Measurements from ENCODE around the gene PTGES. TPM values are rescaled to one million over a fixed set of nuclear protein-coding genes. Genes with fewer than 3 reads are reported as not detected.
"Not testable (repeated sequence)": the region's sequence is repeated elsewhere in the genome, so short reads cannot be mapped to it uniquely, and the experiment has no call there.

Gene PTGES
- total RNA-seq, 1 donor from 2014 or later = not detected

GRCh38 chr9:129776566-129776937 lies 23.7 kb upstream of the PTGES start:
- Mint-ChIP-seq H3K4me1 (no peaks in the 10 kb centered on the region), H3K27ac (no peak overlapping the region), H3K4me3 (no peak overlapping the region), H3K9me3 (no peaks in the 10 kb centered on the region), H3K36me3 (ENCODE audit: low read depth) (no peaks in the 10 kb centered on the region), H3K27me3 (peaks cover 23% of the 10 kb centered on the region)
- TF ChIP-seq CTCF (IDR thresholded peaks at IDR 0.05) = no peak
- no peak for DNase-seq
- no peak for ATAC-seq (ENCODE audit: low read depth)
- intact Hi-C loops (cut with micrococcal nuclease) = no loop called here
- CTCF ChIA-PET = interaction anchor here (1.4 kb wide), 1 partner anchor 637 kb away, joined by 3 read pairs; no protein-coding TSS in a partner anchor
- POLR2A ChIA-PET = no interaction called here

DNA sequence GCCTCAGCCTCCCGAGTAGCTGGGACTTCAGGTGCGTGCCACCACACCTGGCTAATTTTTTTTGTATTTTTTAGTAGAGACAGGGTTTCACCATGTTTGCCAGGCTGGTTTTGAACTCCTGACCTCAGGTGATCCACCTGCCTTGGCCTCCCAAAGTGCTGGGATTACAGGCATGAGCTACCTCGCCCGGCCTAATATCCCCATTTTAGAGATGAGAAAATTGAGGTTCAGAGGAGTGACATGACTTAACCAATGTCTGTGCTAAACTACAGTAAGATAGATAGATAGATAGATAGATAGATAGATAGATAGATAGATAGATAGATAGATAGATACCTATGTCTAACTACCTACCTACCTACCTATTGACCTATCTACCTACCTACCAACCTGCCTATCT lies 23.3 kb upstream of the PTGES start:
- POLR2A ChIA-PET; ATAC-seq (ENCODE audit: low read depth); H3K9me3 Mint-ChIP-seq; H3K36me3 Mint-ChIP-seq (ENCODE audit: low read depth); H3K4me1 Mint-ChIP-seq; intact Hi-C loops (cut with micrococcal nuclease); H3K27ac Mint-ChIP-seq; DNase-seq; H3K4me3 Mint-ChIP-seq: not testable (repeated sequence)
- CTCF ChIA-PET = interaction anchor here (1.4 kb wide), 1 partner anchor 637 kb away, joined by 3 read pairs; no protein-coding TSS in a partner anchor
- H3K27me3 Mint-ChIP-seq = peaks cover 23% of the 10 kb centered on the region

- no peak for DNase-seq
- no peak overlapping the region for H3K27ac Mint-ChIP-seq
- TF ChIP-seq CTCF (IDR thresholded peaks at IDR 0.05) = no peak
- peaks cover 23% of the 10 kb centered on the region for H3K27me3 Mint-ChIP-seq
- no peaks in the 10 kb centered on the region for H3K4me1 Mint-ChIP-seq
- CTCF ChIA-PET = no interaction called here
- ATAC-seq (ENCODE audit: low read depth) = no peak
- no peaks in the 10 kb centered on the region for H3K36me3 Mint-ChIP-seq (ENCODE audit: low read depth)
- no peak overlapping the region for H3K4me3 Mint-ChIP-seq
- H3K9me3 Mint-ChIP-seq = no peaks in the 10 kb centered on the region
- POLR2A ChIA-PET = no interaction called here
- intact Hi-C loops (cut with micrococcal nuclease) = no loop called here
Observed at GRCh38 chr9:129775448-129775798, 22.6 kb upstream of the PTGES start.

GRCh38 chr9:129774791-129775447 lies 22.1 kb upstream of the PTGES start:
- Mint-ChIP-seq H3K9me3 (no peaks in the 10 kb centered on the region), H3K27ac (no peak overlapping the region), H3K4me1 (no peaks in the 10 kb centered on the region), H3K36me3 (ENCODE audit: low read depth) (no peaks in the 10 kb centered on the region), H3K27me3 (peaks cover 23% of the 10 kb centered on the region), H3K4me3 (no peak overlapping the region)
- POLR2A ChIA-PET = no interaction called here
- ATAC-seq (ENCODE audit: low read depth) (no peak), DNase-seq (no peak)
- intact Hi-C loops (cut with micrococcal nuclease) = no loop called here
- TF ChIP-seq CTCF (IDR thresholded peaks at IDR 0.05) = no peak
- CTCF ChIA-PET = no interaction called here

DNA sequence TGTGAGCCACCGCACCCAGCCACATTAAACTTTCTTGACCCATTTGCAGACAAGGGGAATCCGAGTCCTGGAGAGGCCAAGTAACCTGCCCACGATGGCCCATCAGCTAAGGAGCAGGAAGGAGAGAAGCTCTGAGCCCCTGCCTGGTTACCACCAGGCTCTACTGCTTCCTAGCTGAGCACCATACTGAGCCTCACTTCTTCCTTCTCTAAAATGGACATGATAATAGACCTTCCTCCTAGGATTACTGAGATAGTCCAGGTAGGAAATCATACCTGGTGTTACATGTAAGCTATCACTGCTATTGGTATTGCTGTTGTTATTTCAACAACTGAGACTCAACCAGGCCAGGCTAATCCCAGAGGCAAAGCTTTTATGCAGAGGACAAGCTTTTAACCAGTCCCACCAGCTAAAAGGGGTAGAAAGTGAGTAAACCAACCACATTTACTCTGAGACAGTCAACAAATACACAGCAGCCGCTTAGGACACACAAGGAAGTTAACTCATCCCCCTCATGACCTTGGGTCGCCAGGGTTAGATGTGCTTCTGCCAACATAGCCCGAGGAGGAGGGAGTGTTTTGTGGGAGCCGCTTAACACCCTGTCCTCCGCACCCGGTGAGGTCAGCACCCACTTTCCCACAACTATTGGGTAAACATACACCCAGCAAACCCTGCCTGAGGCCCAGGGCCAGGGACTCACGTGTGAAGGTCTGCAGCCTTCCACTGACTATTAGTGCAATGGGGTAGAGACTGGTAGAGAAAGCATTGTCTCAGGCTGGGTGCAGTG lies 20.6 kb upstream of the PTGES start:
- no peaks in the 10 kb centered on the region for H3K9me3 Mint-ChIP-seq
- intact Hi-C loops (cut with micrococcal nuclease) = no loop called here
- H3K27me3 Mint-ChIP-seq = peaks cover 23% of the 10 kb centered on the region
- ChIA-PET CTCF (no interaction called here), POLR2A (no interaction called here)
- TF ChIP-seq CTCF (IDR thresholded peaks at IDR 0.05) = no peak
- H3K4me1 Mint-ChIP-seq = no peaks in the 10 kb centered on the region
- ATAC-seq (ENCODE audit: low read depth) (no peak), DNase-seq (no peak)
- no peak overlapping the region for H3K27ac Mint-ChIP-seq
- H3K4me3 Mint-ChIP-seq = no peak overlapping the region
- no peaks in the 10 kb centered on the region for H3K36me3 Mint-ChIP-seq (ENCODE audit: low read depth)
